IPS-15b (cell line): ENCODE measurements around the gene FLNA.

Source experiments
- H3K27me3 ChIP-seq: one replicate; pipeline ENCODE4 v1.6.1; 2013; ENCODE audit warnings: low read length; ENCODE audit not compliant: control insufficient read depth, insufficient read depth
- H3K36me3 ChIP-seq: one replicate; pipeline ENCODE4 v1.6.1; 2013; ENCODE audit warnings: low read length; ENCODE audit not compliant: control insufficient read depth, insufficient read depth
- H3K4me1 ChIP-seq: one replicate; pipeline ENCODE4 v1.6.1; 2013; ENCODE audit warnings: mild to moderate bottlenecking, low read length; ENCODE audit not compliant: control insufficient read depth, insufficient read depth
- H3K4me3 ChIP-seq: one replicate; pipeline ENCODE4 v1.5.1; 2013; ENCODE audit warnings: low read depth, low read length
- H3K9ac ChIP-seq: one replicate; pipeline ENCODE4 v1.6.1; 2013; ENCODE audit warnings: low read depth, mild to moderate bottlenecking, low read length
- H3K9me3 ChIP-seq: one replicate; pipeline ENCODE4 v1.6.1; 2013; ENCODE audit warnings: mild to moderate bottlenecking, low read length; ENCODE audit not compliant: control insufficient read depth, insufficient read depth

The FLNA gene, protein sequence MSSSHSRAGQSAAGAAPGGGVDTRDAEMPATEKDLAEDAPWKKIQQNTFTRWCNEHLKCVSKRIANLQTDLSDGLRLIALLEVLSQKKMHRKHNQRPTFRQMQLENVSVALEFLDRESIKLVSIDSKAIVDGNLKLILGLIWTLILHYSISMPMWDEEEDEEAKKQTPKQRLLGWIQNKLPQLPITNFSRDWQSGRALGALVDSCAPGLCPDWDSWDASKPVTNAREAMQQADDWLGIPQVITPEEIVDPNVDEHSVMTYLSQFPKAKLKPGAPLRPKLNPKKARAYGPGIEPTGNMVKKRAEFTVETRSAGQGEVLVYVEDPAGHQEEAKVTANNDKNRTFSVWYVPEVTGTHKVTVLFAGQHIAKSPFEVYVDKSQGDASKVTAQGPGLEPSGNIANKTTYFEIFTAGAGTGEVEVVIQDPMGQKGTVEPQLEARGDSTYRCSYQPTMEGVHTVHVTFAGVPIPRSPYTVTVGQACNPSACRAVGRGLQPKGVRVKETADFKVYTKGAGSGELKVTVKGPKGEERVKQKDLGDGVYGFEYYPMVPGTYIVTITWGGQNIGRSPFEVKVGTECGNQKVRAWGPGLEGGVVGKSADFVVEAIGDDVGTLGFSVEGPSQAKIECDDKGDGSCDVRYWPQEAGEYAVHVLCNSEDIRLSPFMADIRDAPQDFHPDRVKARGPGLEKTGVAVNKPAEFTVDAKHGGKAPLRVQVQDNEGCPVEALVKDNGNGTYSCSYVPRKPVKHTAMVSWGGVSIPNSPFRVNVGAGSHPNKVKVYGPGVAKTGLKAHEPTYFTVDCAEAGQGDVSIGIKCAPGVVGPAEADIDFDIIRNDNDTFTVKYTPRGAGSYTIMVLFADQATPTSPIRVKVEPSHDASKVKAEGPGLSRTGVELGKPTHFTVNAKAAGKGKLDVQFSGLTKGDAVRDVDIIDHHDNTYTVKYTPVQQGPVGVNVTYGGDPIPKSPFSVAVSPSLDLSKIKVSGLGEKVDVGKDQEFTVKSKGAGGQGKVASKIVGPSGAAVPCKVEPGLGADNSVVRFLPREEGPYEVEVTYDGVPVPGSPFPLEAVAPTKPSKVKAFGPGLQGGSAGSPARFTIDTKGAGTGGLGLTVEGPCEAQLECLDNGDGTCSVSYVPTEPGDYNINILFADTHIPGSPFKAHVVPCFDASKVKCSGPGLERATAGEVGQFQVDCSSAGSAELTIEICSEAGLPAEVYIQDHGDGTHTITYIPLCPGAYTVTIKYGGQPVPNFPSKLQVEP (N-terminal part only)

DNA sequence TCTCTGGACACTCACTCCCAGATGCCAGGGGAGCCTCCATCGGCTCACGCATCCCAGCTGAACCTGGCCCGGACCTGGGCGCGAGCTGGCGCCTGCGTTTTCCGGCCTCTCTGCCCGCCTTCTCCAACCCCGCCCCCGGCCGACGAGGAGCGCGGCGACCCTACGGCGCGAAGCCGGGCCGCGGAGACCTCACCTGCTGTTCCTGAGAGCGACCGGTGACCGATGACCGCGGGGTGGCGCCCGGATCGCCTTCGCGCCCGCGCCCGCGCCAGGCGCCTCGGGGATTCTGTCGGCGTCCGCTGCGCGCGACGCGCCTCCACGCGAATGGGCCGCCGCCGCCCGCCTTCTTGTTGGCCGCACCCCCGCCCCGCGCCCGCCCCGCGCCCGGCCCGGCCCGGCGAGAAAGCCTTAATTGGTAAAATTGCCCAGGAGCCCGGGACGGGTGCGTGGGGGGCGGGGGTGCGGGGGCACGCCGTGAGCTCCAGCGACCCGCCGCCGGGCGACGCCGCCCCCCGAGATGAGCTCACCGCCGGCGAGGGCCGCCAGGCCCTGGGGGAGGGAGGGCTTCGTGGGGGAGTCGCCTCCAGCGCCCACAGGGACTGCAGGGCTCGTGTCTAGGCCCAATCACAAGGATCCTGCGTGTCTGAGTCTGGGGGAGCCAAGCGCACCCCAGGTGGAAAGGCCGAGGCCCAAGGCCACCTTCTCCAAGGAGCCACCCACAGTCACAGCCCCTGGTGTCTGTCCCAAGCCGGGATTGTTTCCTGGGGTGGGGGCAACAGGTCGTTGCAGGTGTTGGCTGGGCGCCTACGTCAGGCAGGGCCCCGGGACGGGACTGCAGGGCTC, at the start of gene FLNA:
TSS of gene FLNA (minus strand) at position 322 of the 843 bp plus-strand sequence. CDS start 3,389 bp downstream, outside the sequence.
- Histone ChIP-seq H3K27me3 (no peaks in the 10 kb centered on the region), H3K4me1 (no peaks in the 10 kb centered on the region), H3K4me3 (peak within 1 kb of the TSS; percentile 43), H3K9me3 (no peaks in the 10 kb centered on the region), H3K9ac (no peak within 1 kb of the TSS), H3K36me3 (peaks cover 4% of the 10 kb centered on the region)

DNA sequence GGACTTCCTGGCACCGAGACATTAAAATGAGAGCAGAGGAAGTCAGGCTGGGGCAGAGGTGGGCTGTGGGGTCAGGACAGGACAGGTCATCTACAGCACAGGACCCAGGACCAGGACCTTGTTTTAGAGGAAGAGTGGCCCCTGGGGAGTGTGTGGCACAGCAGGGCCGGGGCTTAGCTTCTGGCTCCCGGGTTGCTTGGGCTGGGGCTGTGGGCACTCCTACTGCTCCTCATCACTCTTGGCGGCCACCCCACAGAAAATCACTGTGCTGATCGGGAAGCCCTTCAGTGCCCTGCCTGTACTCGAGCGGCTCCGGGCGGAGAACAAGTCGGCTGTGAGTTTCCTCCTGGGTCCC, 45.9 kb upstream of the FLNA start:
- H3K27me3 ChIP-seq, result no peaks in the 10 kb centered on the region
- peaks cover 14% of the 10 kb centered on the region for H3K36me3 ChIP-seq
- no peak overlapping the region for H3K4me3 ChIP-seq
- H3K9me3 ChIP-seq, result no peaks in the 10 kb centered on the region
- no peak overlapping the region for H3K9ac ChIP-seq
- no peaks in the 10 kb centered on the region for H3K4me1 ChIP-seq

DNA sequence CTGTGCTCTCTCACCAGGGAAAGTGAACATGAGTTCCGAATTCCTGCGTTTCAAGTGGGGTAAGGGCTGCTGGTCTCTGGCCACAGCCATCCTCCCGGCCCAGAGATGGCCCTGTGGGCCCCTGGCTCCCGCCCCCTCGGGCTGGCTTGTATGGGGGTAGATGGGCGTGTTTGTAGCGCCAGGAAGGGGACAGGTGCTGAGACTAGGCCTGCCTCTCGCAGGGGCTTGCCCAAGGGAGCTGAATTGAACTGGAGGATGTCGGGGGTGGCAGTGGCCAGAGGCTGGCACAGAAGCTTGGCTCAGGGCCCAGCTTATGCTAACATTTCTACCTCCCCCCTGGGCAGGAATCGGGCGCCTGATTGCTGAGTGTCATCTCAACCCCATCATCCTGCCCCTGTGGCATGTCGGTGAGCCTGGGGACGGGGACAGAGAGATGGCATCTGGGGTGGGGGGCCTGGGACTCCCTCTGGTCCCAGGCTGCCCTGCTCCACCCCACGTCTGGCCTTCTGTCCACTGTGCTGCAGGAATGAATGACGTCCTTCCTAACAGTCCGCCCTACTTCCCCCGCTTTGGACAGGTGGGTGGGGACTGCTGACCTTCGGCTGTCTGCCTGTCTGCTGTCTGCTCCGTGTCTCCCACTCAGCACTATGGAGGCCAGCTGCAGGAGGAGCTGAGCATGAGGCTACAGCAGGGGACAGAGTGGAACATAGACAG, 45.4 kb upstream of the FLNA start:
- H3K4me1 ChIP-seq, result no peaks in the 10 kb centered on the region
- no peaks in the 10 kb centered on the region for H3K9me3 ChIP-seq
- H3K27me3 ChIP-seq, result no peaks in the 10 kb centered on the region
- no peak overlapping the region for H3K4me3 ChIP-seq
- no peak overlapping the region for H3K9ac ChIP-seq
- H3K36me3 ChIP-seq, result peaks cover 14% of the 10 kb centered on the region

DNA sequence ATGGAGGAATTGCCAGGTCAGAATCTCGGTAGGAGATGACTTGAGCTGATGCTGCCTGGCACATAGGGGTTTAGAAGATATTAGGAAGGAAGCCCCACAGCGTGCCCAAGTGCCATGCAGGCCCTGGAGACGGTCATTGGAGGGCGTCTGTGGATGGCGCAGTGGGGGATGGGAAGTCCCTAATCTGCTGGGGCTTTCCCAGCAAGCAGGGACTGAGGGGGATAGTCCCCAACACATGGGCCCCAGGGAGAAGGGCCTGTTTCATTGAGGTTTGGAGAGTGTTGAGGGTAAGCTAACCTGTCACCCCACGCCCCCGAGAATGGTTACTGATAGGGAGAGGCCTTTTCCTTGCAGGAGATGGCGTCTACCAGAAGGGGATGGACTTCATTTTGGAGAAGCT, 44.8 kb upstream of the FLNA start:
- no peak overlapping the region for H3K9ac ChIP-seq
- peaks cover 14% of the 10 kb centered on the region for H3K36me3 ChIP-seq
- no peaks in the 10 kb centered on the region for H3K9me3 ChIP-seq
- no peaks in the 10 kb centered on the region for H3K27me3 ChIP-seq
- H3K4me3 ChIP-seq, result no peak overlapping the region
- H3K4me1 ChIP-seq, result no peaks in the 10 kb centered on the region

DNA sequence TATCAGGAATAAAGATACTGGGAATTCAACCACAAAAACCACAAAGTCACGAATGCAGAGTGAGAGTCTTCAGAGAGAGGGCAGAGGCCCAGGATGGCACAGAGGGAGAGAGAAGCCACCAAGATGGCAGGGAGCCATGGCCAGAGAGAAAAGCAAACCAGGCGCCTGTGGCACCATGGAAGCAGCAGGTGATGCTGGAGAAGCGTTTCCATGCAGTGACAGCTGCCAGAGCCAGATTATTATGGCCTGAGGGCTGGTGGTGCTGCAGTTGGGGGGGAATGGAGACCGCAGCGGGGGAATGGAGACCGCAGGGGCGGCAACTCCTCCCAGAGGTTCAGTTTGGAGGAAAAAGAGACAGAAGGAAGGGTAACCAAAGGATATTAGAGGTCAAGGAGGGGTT, 42.7 kb upstream of the FLNA start:
- Histone ChIP-seq H3K9ac (no peak overlapping the region), H3K4me3 (no peak overlapping the region), H3K9me3 (no peaks in the 10 kb centered on the region), H3K36me3 (peaks cover 14% of the 10 kb centered on the region), H3K4me1 (no peaks in the 10 kb centered on the region), H3K27me3 (no peaks in the 10 kb centered on the region)

DNA sequence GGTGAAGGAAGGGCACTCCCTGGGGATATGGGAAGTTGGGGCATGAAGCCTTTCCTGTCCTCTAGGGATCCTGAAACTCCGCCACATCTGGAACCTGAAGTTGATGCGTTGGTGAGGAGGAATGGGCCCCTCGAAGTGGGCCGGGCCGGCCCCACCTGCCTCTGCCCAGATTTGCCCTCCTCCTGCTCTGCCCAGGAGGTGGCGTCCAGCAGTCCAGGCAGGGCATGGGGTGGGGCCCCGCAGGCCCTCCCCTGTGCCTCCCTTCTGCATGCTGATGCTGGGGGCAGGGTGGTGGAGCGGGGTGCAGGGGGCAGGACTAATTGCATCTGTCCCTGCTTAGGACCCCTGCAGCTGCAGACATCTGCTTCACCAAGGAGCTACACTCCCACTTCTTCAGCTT, 38.7 kb upstream of the FLNA start:
- Histone ChIP-seq H3K36me3 (no peaks in the 10 kb centered on the region), H3K9ac (no peak overlapping the region), H3K9me3 (peaks cover 4% of the 10 kb centered on the region), H3K27me3 (no peaks in the 10 kb centered on the region), H3K4me3 (no peak overlapping the region), H3K4me1 (no peaks in the 10 kb centered on the region)

DNA sequence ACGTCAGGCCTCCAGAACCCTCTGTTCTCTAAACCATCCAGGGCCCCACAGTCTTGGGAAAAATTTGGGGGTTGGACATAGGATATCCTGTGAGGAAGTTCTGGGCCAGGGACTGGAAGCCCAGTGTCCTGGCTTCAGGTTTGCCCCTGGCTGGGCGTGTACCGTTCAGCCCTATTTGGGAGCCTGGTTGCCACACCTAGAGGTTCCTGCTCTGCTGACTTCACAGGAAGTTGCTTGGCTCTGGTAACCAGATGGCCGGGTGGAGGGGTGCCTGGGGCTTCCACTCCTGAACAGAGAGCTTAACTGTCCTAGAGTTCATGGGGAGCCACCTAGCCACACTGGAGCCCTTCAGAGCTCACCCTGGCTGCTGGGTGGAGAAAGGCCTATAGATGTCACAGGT, 38.0 kb upstream of the FLNA start:
- Histone ChIP-seq H3K4me1 (no peaks in the 10 kb centered on the region), H3K27me3 (no peaks in the 10 kb centered on the region), H3K4me3 (peak overlapping the region; percentile 66), H3K36me3 (no peaks in the 10 kb centered on the region), H3K9ac (no peak overlapping the region), H3K9me3 (peaks cover 4% of the 10 kb centered on the region)

DNA sequence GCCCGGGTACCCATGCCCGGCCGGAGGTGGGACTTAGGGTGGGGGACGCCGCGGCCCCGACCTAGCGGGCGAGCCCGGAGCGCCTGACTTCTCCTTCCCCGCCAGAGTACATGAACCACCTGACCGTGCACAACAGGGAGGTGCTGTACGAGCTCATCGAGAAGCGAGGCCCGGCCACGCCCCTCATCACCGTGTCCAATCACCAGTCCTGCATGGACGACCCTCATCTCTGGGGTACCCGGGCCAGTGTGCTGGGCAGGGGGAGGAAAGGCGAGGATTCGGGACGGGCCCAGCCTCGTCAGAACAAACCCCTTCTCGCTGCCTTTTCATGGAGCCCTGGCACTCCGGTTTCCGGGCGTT, 37.5 kb upstream of the FLNA start:
- Histone ChIP-seq H3K4me1 (no peaks in the 10 kb centered on the region), H3K4me3 (peak overlapping the region; percentile 66), H3K27me3 (no peaks in the 10 kb centered on the region), H3K9me3 (peaks cover 4% of the 10 kb centered on the region), H3K36me3 (no peaks in the 10 kb centered on the region), H3K9ac (peak overlapping the region; percentile 24)

DNA sequence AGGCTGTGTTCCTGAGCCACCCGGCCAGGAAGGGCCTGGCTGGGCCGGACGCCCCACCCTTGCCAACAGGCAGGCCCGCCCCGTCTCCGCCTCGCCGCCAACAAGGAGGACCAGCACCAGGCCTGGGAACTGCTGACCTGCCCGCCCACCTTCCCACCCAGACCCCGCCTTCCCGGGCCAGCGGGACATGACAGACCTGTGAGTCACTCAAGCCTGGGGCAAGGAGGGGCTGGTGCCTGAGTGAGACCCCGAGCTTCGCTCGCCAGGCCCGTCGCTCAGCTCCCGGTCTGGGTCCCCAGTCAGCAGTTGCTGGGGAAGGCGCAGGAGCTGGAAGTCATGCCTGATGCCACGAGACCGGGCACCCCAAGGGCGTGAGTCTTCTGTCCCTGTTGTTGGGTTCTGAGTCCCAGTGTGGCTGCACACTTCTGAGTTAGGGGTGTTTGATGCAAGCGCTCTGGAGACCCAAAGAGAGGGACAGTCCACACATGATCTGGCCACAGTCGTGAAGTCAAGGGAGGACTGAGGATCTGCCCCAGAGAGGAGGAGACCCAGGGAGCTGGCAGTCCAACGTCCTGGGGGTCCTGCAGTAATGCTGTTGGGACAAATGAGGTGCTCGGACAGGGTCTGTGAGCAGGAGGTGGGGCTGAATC, 34.9 kb upstream of the FLNA start, which contains the start of gene DNASE1L1:
TSS of gene DNASE1L1 (minus strand) at position 33 of the 650 bp plus-strand sequence. CDS start 3,686 bp downstream, outside the sequence.
- Histone ChIP-seq H3K4me3 (peak within 1 kb of the TSS; percentile 50), H3K4me1 (no peaks in the 10 kb centered on the region), H3K36me3 (no peaks in the 10 kb centered on the region), H3K9ac (no peak within 1 kb of the TSS), H3K9me3 (peaks cover 7% of the 10 kb centered on the region), H3K27me3 (no peaks in the 10 kb centered on the region)

DNA sequence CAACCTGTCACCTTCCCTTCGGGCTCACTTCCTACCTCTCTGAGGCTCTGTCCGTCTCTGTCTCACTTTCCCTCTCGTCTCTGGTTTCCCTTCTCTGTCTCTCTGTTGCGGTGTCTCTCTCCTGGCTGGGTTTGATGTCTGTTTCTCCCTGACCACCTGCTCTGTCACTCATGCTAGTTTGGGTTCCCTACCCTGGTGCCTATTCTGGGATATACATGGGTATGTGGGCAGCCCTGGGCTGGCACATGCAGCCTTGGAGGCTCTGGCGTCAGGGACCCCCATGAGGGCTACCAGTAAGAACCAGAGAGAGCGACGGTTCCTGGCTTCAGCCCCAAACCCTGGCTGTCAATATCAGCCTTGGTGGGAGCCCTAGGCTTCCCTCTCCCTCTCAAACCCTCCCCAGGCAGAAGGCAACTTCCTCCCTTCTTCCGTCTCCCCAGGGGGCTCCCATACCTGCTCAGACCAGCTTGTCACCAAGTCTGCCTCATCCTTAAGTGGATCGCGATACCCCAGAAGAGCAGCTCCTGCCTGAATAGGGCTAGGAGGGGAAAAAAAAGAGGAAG, 34.3 kb upstream of the FLNA start:
- H3K9ac ChIP-seq, result no peak overlapping the region
- no peaks in the 10 kb centered on the region for H3K36me3 ChIP-seq
- H3K4me3 ChIP-seq, result peak overlapping the region; percentile 50

More for the DNA sequence above, 34.3 kb upstream of the FLNA start:
- Histone ChIP-seq H3K9me3 (peaks cover 7% of the 10 kb centered on the region), H3K27me3 (no peaks in the 10 kb centered on the region), H3K4me1 (no peaks in the 10 kb centered on the region)
